Left renal cortex interstitium (tissue), 4 donors: ENCODE data around the gene MAP3K21. TPM values are rescaled to one million over a fixed set of nuclear protein-coding genes. Genes with fewer than 3 reads are reported as not detected.

Source experiments
- DNase-seq, 4 donors: peaks; one replicate each; pipeline ENCODE4 v3.0.0-alpha.2; 2013; ENCODE audit warnings: low read depth in 4 of 4, low spot score in 2 of 4, missing footprints in 1 of 4
- polyA plus RNA-seq, 4 donors: library from polyadenylated mRNA; unstranded; fragments of 120-200 nt; gene quantifications; one replicate each; pipeline ENCODE4 v1.2.1, GENCODE V29; 2013; ENCODE audit not compliant: insufficient read length in 4 of 4

Gene MAP3K21
- polyA plus RNA-seq, 4 donors = 24.0 to 30.9 (median 27.9) TPM

- DNase-seq = no peak
These were observed 3.8 kb upstream of the MAP3K21 start for GRCh38 chr1:233323718-233324117.

DNA sequence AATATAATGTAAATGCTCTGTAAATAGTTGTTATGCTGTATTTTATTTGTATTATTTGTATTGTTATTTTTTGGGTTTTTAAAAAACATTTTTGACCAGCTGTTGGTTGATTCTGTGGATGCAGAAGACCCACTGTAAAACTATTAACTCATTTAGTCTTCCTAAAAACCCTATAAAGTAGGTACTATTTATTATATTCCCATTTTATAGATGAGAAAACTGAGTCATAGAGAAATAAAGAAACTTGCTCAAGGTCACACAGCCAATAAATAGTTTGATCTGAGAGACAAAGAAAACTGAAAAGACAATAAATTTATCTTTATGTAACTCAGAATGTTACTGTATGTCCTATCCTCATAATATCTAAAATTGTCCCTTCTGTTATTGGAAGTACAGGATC, 1.2 kb upstream of the MAP3K21 start:
- DNase-seq = no peak

GRCh38 chr1:233326811-233327650, 493 bp upstream of the MAP3K21 start:
- DNase-seq = peak in 3 of 4 donors; percentile 47 to 75 (median 67)

GRCh38 chr1:233328142-233328921, 808 bp downstream of the MAP3K21 start:
- DNase-seq = no peak

DNA sequence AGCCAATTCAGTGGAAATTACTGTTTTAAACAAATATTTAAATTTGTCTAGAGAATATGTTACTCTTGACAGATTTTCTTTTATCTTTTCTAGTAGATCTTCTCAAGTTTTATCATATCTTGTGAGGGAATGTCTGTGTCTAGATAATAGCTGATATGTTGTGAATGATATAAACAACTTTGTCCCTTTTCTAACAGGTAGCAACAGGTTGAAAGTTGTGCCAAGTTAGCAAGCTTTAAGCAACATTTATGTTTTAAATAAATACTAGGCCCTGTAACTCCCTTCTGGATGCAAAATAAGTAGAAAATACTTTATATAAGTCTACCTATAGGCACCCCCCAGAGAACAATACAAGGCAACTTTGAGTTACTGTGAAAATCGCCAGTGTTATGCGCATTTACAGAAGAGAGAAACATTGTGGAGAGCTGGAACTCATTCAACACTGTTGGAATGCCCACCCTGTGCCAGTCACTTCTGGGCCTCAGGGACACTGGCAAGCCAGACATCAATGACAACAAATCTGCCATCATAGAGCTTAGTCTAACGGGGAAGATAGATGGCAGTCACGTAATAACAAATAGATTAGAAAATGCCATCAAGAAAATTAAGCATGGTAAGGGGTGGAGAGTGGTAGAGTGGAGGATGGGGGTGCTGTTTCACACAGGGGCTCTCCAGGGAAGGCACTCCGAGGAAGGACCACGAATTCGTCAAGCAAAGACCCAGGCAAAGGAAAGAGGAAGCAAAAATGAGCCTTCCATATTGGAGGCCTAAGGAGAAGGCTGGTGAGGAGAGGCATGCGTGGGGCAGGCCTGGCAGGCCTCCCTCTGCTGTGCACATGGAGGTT, 4.4 kb downstream of the MAP3K21 start:
- DNase-seq = no peak

GRCh38 chr1:233333086-233333485, 5.6 kb downstream of the MAP3K21 start:
- no peak for DNase-seq

GRCh38 chr1:233334092-233334491, 6.6 kb downstream of the MAP3K21 start:
- no peak for DNase-seq

DNA sequence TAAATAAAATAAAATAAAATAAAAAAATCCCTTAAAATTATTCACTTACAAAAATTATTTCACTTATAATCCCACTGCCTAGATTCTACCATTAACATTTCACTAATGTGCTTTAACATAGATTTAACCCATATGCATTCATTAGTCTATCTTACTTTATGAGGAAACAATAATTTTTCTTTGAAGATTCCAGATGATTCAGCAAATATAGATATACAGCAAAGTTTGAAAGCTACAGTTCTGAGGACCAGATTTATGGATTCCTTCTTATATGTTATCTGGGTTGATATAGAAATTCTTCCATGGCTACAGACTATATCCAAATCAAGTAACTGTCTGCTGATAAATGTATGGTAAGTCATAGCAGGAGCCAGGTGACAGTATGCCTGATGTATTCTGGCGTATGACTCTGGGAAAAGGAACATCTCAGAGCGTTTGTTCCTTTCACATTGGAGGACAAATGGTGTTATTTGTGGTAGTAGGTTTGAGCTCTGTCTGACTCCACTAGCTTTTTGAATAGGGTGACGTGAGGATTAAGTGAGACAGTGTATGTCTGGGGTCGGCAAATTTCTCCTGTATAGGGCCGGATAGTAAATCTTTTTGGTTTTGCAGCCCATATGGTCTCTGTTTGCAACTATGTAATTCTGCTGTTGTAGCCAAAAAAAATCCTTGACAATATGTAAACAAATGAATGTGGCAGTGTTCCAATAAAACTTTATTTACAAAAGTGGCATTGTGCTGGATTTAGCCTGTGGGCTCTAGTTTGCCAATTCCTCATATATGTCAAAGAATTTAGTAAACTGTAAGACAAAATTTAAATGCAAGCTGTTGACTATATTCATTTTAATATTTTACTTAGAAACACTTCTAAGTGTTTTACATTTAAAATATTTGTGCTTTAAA, 9.3 kb downstream of the MAP3K21 start:
- DNase-seq = no peak

DNA sequence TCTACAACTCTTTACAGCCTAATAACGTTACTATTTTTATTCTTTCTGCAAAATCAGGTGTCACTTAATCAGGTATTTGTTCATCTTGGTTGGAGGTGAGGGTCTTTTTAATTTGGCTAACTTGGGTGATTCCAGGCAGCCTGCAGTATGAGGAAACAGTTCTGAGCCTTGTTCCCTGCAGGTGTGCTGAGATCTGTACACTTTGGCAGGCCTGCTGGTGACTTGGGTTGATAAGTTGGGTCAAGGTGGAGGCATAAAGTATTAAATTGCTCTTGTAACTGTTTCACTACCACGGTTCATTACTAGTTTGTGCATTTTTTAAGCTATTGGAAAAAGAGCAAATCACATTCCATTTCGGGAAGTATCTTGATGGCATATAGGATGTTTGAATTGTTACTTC, 10.0 kb downstream of the MAP3K21 start:
- no peak for DNase-seq

GRCh38 chr1:233338102-233338501, 10.6 kb downstream of the MAP3K21 start:
- DNase-seq = no peak

DNA sequence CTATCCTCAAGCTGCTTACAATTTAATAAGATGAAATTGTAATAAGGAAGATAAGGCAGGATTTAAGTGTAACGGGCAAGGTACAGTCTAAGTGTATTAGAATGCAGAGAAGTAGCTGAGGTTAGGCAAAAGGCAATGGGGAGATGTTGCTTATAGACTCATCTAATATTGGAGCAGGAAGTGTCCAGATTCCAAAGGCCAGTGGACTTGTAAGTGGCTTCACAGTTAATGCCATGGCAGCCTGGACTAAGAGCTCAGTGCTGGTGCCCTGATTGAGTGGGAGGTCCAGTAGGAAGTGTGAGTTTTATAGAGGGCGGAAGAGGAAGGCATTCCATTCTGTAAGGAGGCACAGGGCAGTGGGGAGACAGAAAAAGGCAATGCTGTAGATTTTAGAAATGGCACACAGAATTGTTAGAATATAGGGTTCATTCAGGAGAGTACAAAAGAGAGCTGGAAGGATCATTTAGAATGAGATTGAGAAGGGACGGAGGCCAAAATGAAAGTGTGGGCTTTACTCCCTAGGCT, 12.6 kb downstream of the MAP3K21 start:
- no peak for DNase-seq

- DNase-seq = no peak
These were observed 13.5 kb downstream of the MAP3K21 start for GRCh38 chr1:233340966-233341516.

- DNase-seq = no peak
These were observed 14.6 kb downstream of the MAP3K21 start for GRCh38 chr1:233342086-233342485.

DNA sequence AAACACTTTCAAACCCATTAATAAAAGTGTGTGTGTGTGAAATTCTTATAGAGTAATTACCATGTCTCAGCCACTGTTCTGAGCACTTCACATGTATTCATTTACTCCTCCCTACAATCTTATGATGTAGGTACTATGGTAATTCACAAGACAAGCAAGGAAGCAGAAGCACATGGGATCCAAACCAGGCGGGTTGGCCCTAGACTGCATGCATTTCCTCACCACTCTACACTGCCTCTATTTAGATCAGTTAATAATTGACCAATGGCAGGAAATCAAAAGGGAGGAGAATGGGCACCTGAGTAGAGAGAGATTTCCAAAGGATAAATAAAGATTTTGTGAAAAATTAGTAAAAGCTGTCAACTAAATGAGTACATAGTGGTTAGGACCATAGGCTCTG, 15.7 kb downstream of the MAP3K21 start:
- DNase-seq = no peak

- no peak for DNase-seq
These were observed 19.8 kb downstream of the MAP3K21 start for GRCh38 chr1:233347338-233347737.

- DNase-seq = no peak
These were observed 21.6 kb downstream of the MAP3K21 start for GRCh38 chr1:233349137-233349536.

- no peak for DNase-seq
These were observed 27.5 kb downstream of the MAP3K21 start for GRCh38 chr1:233354983-233355382.

GRCh38 chr1:233355841-233356704, 28.5 kb downstream of the MAP3K21 start:
- no peak for DNase-seq

GRCh38 chr1:233356705-233356987, 29.1 kb downstream of the MAP3K21 start:
- no peak for DNase-seq
